Measurements from ENCODE around the gene SLC9A5. TPM values are rescaled to one million over a fixed set of nuclear protein-coding genes. Genes with fewer than 3 reads are reported as not detected.

SLC9A5 gene
- total RNA-seq, 1 donor from 2014 or later: 2.8 TPM

DNA sequence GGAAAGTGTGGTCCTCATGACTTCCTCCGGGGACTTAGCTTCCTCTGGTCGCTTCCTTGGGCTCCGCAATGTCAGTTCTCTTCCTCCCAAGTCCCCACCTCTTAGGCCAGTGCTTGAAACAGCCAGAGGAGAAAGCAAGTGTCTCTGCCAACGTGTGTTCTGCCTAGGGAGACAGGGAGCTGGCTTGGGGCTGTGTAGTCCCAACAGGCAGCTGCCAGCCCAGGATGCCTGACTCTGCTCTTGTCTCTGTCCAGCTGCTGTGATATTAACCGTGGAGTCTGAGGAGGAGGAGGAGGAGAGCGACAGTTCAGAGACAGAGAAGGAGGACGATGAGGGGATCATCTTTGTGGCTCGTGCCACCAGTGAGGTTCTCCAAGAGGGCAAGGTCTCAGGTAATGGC is 17.1 kb downstream of the SLC9A5 start:
- DNase-seq: peak; percentile 20
- Histone ChIP-seq H3K4me3 (no peak overlapping the region), H3K27ac (no peak overlapping the region), H3K36me3 (no peaks in the 10 kb centered on the region), H3K9me3 (no peaks in the 10 kb centered on the region), H3K4me1 (no peaks in the 10 kb centered on the region), H3K27me3 (ENCODE audit: low read depth) (no peaks in the 10 kb centered on the region)
- TF ChIP-seq, protein P1, sequence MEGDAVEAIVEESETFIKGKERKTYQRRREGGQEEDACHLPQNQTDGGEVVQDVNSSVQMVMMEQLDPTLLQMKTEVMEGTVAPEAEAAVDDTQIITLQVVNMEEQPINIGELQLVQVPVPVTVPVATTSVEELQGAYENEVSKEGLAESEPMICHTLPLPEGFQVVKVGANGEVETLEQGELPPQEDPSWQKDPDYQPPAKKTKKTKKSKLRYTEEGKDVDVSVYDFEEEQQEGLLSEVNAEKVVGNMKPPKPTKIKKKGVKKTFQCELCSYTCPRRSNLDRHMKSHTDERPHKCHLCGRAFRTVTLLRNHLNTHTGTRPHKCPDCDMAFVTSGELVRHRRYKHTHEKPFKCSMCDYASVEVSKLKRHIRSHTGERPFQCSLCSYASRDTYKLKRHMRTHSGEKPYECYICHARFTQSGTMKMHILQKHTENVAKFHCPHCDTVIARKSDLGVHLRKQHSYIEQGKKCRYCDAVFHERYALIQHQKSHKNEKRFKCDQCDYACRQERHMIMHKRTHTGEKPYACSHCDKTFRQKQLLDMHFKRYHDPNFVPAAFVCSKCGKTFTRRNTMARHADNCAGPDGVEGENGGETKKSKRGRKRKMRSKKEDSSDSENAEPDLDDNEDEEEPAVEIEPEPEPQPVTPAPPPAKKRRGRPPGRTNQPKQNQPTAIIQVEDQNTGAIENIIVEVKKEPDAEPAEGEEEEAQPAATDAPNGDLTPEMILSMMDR (IDR thresholded peaks at IDR 0.05): no peak
- ATAC-seq: no peak
- intact Hi-C loops (cut with DNase I): no loop called here

DNA sequence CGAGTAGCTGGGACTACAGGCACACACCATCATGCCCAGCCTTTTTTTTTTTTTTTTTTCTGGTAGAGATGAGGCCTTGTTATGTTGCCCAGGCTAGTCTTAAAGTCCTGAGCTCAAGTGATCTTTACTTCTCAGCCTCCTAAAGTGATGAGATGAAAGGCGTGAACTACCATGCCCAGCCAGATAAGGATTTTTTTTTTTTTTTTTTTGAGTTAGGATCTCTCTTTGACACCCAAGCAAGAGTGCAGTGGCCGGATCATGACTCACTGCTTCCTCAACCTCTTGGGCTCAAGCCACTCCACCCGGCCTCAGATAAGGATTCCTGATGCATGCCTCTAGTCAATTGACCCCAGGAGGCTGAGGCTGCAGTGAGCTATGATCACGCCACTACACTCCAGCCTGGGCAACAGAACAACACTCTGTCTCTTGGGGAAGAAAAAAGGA is 19.4 kb downstream of the SLC9A5 start:
- Histone ChIP-seq H3K4me3 (no peak overlapping the region), H3K36me3 (no peaks in the 10 kb centered on the region), H3K27ac (no peak overlapping the region), H3K4me1 (no peaks in the 10 kb centered on the region), H3K27me3 (ENCODE audit: low read depth) (no peaks in the 10 kb centered on the region), H3K9me3 (no peaks in the 10 kb centered on the region)
- TF ChIP-seq, protein P1 (IDR thresholded peaks at IDR 0.05): no peak
- ATAC-seq (peak; percentile 85 to 92), DNase-seq (peak; percentile 69)
- intact Hi-C loops (cut with DNase I): no loop called here

DNA sequence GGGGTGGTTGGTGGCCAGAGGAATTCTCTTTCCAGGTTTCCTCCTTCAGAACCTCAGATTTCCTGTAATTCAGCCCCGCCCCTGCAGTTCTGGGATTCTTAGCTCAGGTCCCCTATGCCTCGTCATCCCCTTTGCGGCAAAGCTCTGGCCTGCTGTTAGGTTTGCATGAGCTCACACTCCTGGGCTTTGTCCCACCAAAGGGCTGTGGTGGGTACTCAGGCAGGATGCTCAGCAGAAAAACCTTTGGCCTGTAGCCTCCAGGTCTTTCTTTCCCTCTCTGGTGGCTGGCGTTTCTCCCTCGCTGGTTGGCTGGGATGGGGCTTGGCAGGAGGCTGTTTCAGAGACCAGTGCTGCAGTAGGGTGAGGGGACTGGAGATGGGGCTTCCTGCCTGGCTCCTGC is 21.0 kb downstream of the SLC9A5 start:
- H3K4me3 ChIP-seq: no peak overlapping the region
- H3K27me3 ChIP-seq (ENCODE audit: low read depth): no peaks in the 10 kb centered on the region
- no peak overlapping the region for H3K27ac ChIP-seq
- no peak for ATAC-seq
- intact Hi-C loops (cut with DNase I): no loop called here
- no peaks in the 10 kb centered on the region for H3K4me1 ChIP-seq
- no peak for DNase-seq
- H3K36me3 ChIP-seq: no peaks in the 10 kb centered on the region
- TF ChIP-seq, protein P1 (IDR thresholded peaks at IDR 0.05): no peak
- H3K9me3 ChIP-seq: no peaks in the 10 kb centered on the region

DNA sequence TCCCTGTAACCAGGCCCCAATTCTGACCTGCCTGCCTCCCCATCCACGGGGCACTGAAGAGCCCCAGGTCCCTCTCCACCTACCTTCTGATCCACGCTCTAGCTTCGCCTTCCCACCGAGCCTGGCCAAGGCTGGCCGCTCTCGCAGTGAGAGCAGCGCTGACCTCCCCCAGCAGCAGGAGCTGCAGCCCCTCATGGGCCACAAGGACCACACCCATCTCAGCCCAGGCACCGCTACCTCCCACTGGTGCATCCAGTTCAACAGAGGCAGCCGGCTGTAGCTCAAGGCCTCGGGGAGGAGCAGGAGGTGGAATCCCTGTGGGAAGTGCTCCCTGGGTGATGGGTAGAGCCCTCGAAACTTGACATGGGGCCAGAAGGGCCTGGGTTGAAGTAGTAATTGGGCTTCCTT is 22.2 kb downstream of the SLC9A5 start:
- H3K4me3 ChIP-seq: no peak overlapping the region
- no peaks in the 10 kb centered on the region for H3K4me1 ChIP-seq
- DNase-seq (no peak), ATAC-seq (peak in 1 of 2 donors; percentile 12)
- H3K36me3 ChIP-seq: no peaks in the 10 kb centered on the region
- no peaks in the 10 kb centered on the region for H3K27me3 ChIP-seq (ENCODE audit: low read depth)
- intact Hi-C loops (cut with DNase I): no loop called here
- no peaks in the 10 kb centered on the region for H3K9me3 ChIP-seq
- TF ChIP-seq, protein P1 (IDR thresholded peaks at IDR 0.05): no peak
- H3K27ac ChIP-seq: no peak overlapping the region

DNA sequence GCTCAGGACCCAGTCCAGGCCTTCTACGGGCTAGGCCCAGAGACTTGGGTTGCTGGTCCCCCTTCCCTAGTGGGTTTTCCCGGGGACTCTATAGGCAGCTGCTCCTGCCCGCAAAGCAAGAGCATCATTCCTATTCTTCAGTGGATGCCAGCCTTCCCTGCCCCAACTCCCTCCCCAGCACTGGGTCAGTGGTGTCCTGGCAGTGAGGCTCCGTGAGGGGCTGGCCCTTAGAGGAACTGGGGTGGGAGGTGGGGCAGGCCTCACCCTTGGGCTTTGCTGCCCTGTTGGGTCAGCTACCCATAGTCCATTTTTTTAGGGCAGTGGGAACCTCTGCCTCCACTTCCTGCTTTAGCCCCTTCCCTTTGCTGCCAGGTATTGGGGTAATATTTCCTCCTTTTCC is 22.7 kb downstream of the SLC9A5 start:
- H3K4me1 ChIP-seq: no peaks in the 10 kb centered on the region
- H3K36me3 ChIP-seq: no peaks in the 10 kb centered on the region
- H3K9me3 ChIP-seq: no peaks in the 10 kb centered on the region
- intact Hi-C loops (cut with DNase I): no loop called here
- ATAC-seq (no peak), DNase-seq (no peak)
- TF ChIP-seq, protein P1 (IDR thresholded peaks at IDR 0.05): no peak
- no peaks in the 10 kb centered on the region for H3K27me3 ChIP-seq (ENCODE audit: low read depth)
- H3K4me3 ChIP-seq: no peak overlapping the region
- no peak overlapping the region for H3K27ac ChIP-seq

DNA sequence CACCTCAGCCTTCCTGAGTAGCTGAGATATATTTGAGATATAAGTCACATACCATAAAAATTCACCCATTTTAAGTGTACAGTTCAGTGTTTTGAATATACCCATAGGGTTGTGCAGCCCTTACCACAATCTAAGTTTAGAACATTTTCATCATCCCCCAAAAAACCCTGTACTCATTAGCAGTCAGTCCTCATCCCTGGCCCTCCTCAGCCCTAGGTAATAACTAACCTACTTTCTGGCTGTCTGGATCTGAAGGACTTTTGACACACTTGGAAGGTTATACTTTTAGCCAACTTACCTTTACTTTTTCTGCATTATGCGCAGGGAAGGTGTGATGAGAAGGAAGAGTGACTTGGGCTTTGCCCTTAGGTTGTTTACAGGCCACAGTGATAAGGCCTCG is 26.5 kb downstream of the SLC9A5 start:
- TF ChIP-seq, protein P1 (IDR thresholded peaks at IDR 0.05): no peak
- Histone ChIP-seq H3K4me1 (peaks cover 21% of the 10 kb centered on the region), H3K36me3 (no peaks in the 10 kb centered on the region), H3K27ac (no peak overlapping the region), H3K4me3 (no peak overlapping the region), H3K9me3 (no peaks in the 10 kb centered on the region), H3K27me3 (ENCODE audit: low read depth) (no peaks in the 10 kb centered on the region)
- DNase-seq: no peak
- no peak for ATAC-seq
- intact Hi-C loops (cut with DNase I): no loop called here

Data from lower lobe of right lung (tissue), 2 donors.